Chondrocyte (in vitro differentiated cells): ENCODE data around the gene PDE2A. TPM values are rescaled to one million over a fixed set of nuclear protein-coding genes. Genes with fewer than 3 reads are reported as not detected.

Experiments
- DNase-seq: peaks from one replicate; pipeline ENCODE4 v3.0.0; 2021; ENCODE audit warnings: mixed read lengths, low spot score
- H3K27ac Mint-ChIP-seq: one replicate; pipeline ENCODE4 v1.8.0; 2021; ENCODE audit warnings: mild to moderate bottlenecking, moderate library complexity, mixed read lengths; ENCODE audit not compliant: unreplicated experiment
- H3K27me3 Mint-ChIP-seq: 2 replicates; pipeline ENCODE4 v1.8.0; 2021; ENCODE audit warnings: low read depth, mixed read lengths
- H3K36me3 Mint-ChIP-seq: 2 replicates; pipeline ENCODE4 v1.8.0; 2021; ENCODE audit warnings: low read depth, mixed read lengths
- H3K4me1 Mint-ChIP-seq: 2 replicates; pipeline ENCODE4 v1.8.0; 2021; ENCODE audit warnings: low read depth, mild to moderate bottlenecking, mixed read lengths
- H3K4me3 Mint-ChIP-seq: one replicate; pipeline ENCODE4 v1.8.0; 2021; ENCODE audit warnings: mild to moderate bottlenecking, moderate library complexity, mixed read lengths; ENCODE audit not compliant: unreplicated experiment
- H3K9me3 Mint-ChIP-seq: 2 replicates; pipeline ENCODE4 v1.8.0; 2021; ENCODE audit warnings: low read depth, mixed read lengths
- total RNA-seq: library from RNA; stranded (reverse); gene quantifications from 3 replicates; pipeline ENCODE4 v1.2.1, GENCODE V29; 2021
- TF ChIP-seq, protein P1 (sequence below): fragments of 200-600 bp; sonication (generic); IDR thresholded peaks from 2 replicates; pipeline ENCODE4 v1.5.0; 2021; ENCODE audit warnings: antibody characterized with exemption, mild to moderate bottlenecking, moderate library complexity

Gene PDE2A
- total RNA-seq, 1 donor from 2014 or later = not detected

DNA sequence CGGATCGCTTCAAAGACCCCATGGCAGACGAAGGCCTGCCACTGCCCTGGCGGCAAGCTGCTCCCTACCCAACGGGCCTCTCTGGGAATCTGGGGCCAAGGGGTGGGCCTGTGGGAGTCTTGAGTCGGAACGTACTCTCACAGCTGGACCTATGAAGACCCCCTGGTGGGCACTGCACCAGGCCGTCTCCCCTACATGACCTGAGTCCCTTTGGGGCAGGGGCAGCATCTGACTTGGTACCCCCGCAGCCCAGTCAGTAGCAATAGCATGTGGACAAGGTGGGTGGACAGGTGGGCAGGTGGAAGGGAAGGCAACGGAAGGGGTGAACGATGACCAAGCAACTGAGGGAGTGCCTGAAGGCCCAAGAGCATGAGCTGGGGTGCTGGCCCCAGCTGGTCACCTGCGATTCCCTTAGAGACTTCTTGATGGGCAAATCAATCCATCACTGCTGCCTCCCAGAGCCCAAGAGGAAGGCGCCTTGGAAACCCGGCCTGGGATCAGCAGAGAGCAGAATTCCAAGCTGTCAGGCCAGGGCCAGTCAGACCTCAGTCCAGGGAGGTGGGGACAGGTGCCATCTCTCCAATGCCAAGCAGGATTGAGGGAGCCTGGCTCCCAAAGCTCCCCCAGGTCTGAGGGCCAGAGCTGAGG is 42.7 kb upstream of the PDE2A start:
- no peak for DNase-seq
- peaks cover 28% of the 10 kb centered on the region for H3K4me1 Mint-ChIP-seq
- no peak overlapping the region for H3K4me3 Mint-ChIP-seq
- TF ChIP-seq, protein P1, sequence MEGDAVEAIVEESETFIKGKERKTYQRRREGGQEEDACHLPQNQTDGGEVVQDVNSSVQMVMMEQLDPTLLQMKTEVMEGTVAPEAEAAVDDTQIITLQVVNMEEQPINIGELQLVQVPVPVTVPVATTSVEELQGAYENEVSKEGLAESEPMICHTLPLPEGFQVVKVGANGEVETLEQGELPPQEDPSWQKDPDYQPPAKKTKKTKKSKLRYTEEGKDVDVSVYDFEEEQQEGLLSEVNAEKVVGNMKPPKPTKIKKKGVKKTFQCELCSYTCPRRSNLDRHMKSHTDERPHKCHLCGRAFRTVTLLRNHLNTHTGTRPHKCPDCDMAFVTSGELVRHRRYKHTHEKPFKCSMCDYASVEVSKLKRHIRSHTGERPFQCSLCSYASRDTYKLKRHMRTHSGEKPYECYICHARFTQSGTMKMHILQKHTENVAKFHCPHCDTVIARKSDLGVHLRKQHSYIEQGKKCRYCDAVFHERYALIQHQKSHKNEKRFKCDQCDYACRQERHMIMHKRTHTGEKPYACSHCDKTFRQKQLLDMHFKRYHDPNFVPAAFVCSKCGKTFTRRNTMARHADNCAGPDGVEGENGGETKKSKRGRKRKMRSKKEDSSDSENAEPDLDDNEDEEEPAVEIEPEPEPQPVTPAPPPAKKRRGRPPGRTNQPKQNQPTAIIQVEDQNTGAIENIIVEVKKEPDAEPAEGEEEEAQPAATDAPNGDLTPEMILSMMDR = no peak
- no peak overlapping the region for H3K27ac Mint-ChIP-seq
- peaks cover 8% of the 10 kb centered on the region for H3K36me3 Mint-ChIP-seq
- H3K27me3 Mint-ChIP-seq = no peaks in the 10 kb centered on the region
- no peaks in the 10 kb centered on the region for H3K9me3 Mint-ChIP-seq

DNA sequence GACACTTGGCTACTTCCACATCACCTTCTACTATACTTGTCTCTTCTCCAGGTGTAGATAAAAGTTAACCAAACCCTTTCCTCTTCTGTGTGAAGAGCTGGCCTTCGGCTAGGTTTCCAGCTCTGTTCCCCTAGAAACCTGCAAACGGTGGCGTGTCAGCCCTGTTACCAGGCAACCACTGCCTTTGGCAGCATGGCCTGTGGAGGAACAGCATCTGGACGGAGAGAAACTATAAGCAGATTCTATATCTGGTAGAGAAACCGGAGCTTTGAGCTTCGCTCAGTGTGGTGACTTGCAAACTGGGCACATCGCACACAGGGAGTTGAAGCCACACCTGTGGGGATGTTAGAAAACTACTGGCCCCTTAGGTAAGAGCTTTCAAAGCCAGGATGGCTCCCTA is 42.1 kb upstream of the PDE2A start:
- H3K9me3 Mint-ChIP-seq = no peaks in the 10 kb centered on the region
- no peak for DNase-seq
- no peak overlapping the region for H3K27ac Mint-ChIP-seq
- peaks cover 8% of the 10 kb centered on the region for H3K36me3 Mint-ChIP-seq
- peaks cover 21% of the 10 kb centered on the region for H3K4me1 Mint-ChIP-seq
- no peak overlapping the region for H3K4me3 Mint-ChIP-seq
- no peaks in the 10 kb centered on the region for H3K27me3 Mint-ChIP-seq
- TF ChIP-seq, protein P1 = no peak

DNA sequence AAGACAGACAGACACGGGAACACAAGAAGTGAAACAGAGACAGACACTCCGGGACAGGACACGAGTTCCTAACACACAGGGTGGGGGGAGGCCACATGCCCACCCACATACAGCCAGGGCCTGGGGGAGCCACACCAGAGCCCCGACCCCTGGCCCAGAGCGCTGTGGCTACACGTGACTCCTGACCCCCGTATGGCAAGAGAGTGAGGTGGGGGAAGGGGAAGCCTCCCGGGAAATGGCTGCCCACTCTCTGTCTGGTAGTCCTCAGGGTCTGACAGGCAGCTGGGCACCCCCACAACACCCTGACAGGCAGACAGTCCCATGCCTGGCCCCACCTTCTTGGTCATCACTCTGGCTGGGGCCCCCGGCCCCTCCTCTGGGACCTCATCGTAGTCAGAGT is 38.6 kb upstream of the PDE2A start:
- TF ChIP-seq, protein P1 = no peak
- Mint-ChIP-seq H3K9me3 (no peaks in the 10 kb centered on the region), H3K4me3 (no peak overlapping the region), H3K4me1 (peaks cover 3% of the 10 kb centered on the region), H3K27me3 (no peaks in the 10 kb centered on the region), H3K27ac (no peak overlapping the region), H3K36me3 (peaks cover 29% of the 10 kb centered on the region)
- DNase-seq = no peak

DNA sequence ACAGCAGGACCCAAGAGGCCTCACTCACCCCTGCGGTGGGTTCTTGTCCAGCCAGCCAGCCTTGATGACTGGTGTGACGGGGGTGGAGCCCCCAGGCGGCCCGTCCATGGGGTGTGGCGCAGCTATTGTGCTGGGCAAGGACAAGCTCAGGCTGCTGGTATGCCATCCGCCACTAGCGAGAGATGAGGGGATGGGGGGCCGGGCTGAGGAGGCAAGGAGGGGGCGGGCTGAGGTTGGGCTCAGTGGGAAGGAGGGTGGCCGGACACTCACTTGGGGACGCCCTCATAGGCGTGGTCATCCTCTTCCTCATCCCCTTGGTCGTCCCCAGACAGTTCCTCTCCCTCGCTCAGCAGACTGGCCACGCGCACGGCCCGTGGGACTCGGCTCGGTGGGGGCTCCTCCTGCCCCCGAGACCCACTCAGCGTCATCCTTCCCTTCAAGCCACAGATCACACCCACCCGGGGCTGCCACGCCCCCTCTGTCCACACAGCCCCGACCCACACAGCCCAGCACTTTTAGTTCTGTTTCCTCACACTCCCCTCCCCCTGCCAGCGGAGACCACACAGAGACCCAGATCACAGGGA is 38.0 kb upstream of the PDE2A start:
- H3K36me3 Mint-ChIP-seq = peaks cover 29% of the 10 kb centered on the region
- H3K9me3 Mint-ChIP-seq = no peaks in the 10 kb centered on the region
- no peak overlapping the region for H3K27ac Mint-ChIP-seq
- H3K27me3 Mint-ChIP-seq = no peaks in the 10 kb centered on the region
- DNase-seq = no peak
- TF ChIP-seq, protein P1 = no peak
- no peak overlapping the region for H3K4me3 Mint-ChIP-seq
- H3K4me1 Mint-ChIP-seq = peaks cover 3% of the 10 kb centered on the region

DNA sequence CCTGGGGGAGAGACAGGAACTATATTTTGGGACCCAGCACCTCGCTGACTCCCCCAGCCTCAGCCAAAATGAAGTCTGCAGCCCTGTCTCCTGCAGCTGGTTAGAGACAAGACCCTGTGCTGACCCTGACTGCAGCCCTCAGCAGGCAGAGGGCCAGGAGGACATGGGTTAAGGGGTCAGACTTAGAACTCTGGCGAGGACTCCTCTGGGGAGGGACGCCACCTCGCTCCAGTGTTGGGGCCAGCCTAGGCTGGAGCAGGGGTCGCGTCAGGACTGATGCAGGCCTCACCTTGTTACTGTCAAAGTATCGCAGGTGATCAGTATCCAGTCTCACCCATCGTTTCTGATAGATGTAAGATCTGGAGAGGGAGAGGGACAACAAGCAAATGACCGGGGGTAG is 36.9 kb upstream of the PDE2A start:
- Mint-ChIP-seq H3K4me3 (no peak overlapping the region), H3K4me1 (peaks cover 10% of the 10 kb centered on the region), H3K27me3 (no peaks in the 10 kb centered on the region), H3K36me3 (peaks cover 32% of the 10 kb centered on the region), H3K9me3 (no peaks in the 10 kb centered on the region), H3K27ac (no peak overlapping the region)
- DNase-seq = no peak
- TF ChIP-seq, protein P1 = no peak
